D721Med (cell line): Measurements from ENCODE around the gene ARID4A.

ENCODE experiments used
- DNase-seq: peaks from one replicate; pipeline ENCODE4 v3.0.0; 2011; ENCODE audit warnings: low spot score; ENCODE audit not compliant: insufficient read length
- FAIRE-seq: peaks from 2 replicates; lab custom pipeline; 2011; peaks lifted over from hg19 to GRCh38; lab: Jason Lieb, UNC
- TF ChIP-seq, protein P1 (sequence below): IDR thresholded peaks from 2 replicates; pipeline ENCODE4 v1.5.1; 2012; ENCODE audit warnings: mild to moderate bottlenecking, control low read depth; ENCODE audit not compliant: insufficient read depth; ENCODE audit errors: missing control alignments

Gene ARID4A

DNA sequence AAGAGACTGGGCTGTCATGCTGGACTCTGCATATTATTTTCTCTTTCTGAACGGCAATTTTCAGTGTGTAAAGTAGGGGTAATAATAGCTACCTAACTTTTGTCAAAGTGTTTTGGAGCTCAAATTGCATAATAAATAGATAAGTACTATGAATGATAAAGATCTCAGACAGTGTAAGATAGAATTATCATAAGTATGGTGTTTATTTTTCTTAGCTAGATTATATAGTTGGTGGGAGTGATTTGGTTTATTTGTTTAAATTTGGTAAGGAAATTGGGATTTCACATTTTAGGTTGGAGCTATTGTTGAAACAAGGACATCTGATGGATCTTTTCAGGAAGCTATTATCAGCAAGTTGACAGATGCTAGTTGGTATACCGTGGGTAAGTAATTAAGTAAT is 7.4 kb downstream of the ARID4A start:
- peak; percentile 64 for FAIRE-seq
- no peak for DNase-seq

DNA sequence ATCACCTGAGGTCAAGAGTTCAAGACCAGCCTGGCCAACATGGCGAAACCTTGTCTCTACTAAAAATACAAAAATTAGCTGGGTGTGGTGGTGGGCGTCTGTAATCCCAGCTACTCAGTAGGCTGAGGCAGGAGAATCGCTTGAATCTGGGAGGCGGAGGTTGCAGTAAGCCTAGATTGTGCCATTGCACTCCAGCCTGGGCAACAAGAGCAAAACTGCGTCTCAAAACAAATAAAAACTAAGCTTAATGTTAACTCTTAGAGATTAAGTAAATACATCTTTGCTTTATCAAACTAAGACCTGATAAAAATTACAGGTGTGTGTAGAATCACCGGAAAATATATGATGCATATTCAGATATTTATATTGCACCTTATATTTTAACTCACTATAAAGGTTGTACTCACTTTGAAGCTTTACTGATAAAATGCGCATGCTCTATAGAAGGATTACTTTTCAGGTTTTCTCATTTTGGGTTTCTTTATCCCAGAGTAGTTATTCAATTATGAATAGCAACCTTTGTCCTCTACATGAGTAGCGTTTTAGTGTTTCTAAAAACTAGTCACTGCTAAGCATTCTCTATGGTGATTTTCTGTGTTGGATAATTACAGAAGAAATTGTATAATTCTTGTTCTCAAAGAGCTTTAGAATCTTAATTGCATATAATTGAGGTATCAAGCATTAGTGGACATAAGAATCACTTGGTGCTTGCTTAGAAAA is 9.4 kb downstream of the ARID4A start:
- TF ChIP-seq, protein P1, sequence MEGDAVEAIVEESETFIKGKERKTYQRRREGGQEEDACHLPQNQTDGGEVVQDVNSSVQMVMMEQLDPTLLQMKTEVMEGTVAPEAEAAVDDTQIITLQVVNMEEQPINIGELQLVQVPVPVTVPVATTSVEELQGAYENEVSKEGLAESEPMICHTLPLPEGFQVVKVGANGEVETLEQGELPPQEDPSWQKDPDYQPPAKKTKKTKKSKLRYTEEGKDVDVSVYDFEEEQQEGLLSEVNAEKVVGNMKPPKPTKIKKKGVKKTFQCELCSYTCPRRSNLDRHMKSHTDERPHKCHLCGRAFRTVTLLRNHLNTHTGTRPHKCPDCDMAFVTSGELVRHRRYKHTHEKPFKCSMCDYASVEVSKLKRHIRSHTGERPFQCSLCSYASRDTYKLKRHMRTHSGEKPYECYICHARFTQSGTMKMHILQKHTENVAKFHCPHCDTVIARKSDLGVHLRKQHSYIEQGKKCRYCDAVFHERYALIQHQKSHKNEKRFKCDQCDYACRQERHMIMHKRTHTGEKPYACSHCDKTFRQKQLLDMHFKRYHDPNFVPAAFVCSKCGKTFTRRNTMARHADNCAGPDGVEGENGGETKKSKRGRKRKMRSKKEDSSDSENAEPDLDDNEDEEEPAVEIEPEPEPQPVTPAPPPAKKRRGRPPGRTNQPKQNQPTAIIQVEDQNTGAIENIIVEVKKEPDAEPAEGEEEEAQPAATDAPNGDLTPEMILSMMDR = no peak
- FAIRE-seq (no peak), DNase-seq (no peak)

More for the DNA sequence above, 7.4 kb downstream of the ARID4A start:
- TF ChIP-seq, protein P1 = no peak

DNA sequence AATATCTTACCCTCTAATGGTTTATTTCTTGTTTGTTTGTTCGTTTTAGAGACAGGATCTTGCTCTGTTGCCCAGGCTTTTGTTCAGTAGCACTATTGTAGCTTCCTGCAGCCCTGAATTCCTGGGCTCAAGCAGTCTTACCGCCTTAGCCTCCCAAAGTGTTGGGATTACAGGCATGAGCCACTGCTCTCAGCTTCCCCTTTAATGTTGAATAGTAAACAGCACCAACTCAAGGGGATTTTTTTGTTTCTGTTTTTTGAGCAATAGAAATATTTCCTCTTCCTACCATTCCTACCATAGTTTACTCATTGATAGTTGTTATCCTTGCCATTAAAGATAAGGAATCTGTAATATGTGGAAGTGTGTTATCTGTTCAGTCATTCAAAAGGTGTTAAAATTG is 10.7 kb downstream of the ARID4A start:
- TF ChIP-seq, protein P1 = no peak
- FAIRE-seq (peak; percentile 32), DNase-seq (no peak)

DNA sequence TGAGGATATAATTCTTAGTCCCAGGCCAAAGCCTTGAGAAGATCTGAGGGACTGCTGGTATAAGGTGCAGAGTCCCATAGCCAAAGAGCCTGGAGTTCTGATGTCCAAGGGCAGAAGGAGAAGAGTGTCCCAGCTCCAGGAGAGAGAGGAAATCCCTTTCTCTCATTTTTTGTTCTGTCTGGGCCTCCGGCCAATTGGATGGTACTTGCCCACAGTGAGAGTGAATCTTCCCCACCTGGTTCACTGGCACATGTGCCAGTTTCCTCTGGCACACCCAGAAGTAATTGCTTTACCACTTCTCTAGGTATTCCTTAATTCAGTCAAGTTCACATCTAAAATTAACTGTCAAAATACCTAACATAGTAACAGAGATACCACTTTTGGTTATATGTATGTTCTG is 15.3 kb downstream of the ARID4A start:
- DNase-seq (no peak), FAIRE-seq (no peak)
- TF ChIP-seq, protein P1 = no peak

DNA sequence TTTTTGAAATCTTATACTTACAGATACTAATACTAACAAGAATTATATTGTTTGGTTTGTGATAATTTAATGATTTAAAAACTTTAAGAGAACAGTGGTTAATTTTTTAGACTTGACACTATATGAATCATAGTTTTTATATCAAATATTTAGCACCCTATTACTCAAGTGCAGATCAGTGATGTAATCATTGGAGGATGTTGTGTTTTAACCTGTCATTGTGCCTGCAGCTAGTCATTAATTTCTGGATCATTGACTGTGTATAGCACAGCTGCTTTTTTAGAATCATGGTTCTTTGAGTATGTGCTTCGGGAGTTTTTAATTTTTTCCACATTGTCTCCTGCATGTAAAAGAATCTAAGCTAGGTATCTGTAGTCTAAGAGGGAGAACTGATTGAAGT is 17.3 kb downstream of the ARID4A start:
- FAIRE-seq = no peak
- TF ChIP-seq, protein P1 = no peak
- no peak for DNase-seq

DNA sequence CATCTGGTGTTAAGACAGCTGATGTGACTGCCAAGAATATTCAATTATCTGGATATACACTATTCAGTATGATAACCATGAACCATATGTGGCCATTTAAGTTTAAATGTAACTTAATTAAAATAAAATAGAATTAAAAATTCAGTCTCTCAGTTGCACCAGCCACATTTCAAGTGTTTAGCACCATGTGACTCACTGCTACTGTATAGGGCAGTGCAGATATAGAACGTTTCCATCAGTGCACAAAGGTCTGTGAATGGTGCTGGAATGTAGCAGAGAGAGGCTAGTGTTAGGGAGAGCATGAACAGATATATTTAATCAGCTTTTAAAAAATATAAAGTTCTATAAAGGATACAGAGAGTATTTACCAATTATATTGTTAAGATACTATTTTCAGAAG is 28.7 kb downstream of the ARID4A start:
- DNase-seq (no peak), FAIRE-seq (no peak)
- TF ChIP-seq, protein P1 = no peak

DNA sequence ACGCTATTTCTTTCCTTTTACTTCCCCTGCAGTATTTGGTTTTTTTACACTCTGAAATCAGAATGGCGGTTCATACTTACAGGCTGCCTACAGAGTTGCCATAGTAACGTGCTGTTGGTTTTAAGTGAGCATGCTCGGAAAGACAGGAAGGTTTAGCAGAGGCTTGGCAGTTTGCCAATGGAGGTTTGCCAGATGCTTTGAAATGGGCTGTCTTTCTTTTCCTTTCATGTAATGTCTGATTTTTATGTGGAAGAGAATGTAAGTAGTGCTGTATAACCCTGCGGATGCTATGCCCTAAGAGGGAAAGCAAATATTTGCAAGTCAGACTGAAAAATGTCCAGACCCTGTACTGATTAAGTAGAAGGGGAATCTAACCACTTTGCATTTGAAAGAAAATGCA is 32.8 kb downstream of the ARID4A start:
- DNase-seq (no peak), FAIRE-seq (peak; percentile 91)
- TF ChIP-seq, protein P1 = no peak
